ENCODE measurements around the gene MLLT6. TPM values are rescaled to one million over a fixed set of nuclear protein-coding genes. Genes with fewer than 3 reads are reported as not detected.

Gene MLLT6
- total RNA-seq, 1 experiment from 2014 or later = 48.0 TPM

DNA sequence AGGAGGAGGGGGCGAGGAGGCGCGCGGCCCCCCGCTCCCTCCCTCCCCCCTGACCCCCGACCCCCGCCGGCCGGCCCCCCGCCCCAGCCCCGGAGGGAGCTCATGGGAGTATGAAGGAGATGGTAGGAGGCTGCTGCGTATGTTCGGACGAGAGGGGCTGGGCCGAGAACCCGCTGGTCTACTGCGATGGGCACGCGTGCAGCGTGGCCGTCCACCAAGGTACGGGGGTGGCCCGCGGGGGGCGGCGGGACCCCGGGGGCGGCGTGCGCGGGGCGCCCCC, 390 bp downstream of the MLLT6 start:
- no peak overlapping the region for H3K27ac Mint-ChIP-seq
- ChIA-PET POLR2A (interaction anchor here (1.1 to 4.2 kb wide), 5 partner anchors 10 to 254 kb away, joined by 3 to 15 read pairs (median 5); no protein-coding TSS in a partner anchor), CTCF (interaction anchor here (0.7 to 4.9 kb wide), 10 partner anchors 14 to 282 kb away, joined by 3 to 28 read pairs (median 6); no protein-coding TSS in a partner anchor)
- DNase-seq (ENCODE audit: low spot score) (no peak), ATAC-seq (no peak)
- peak overlapping the region; percentile 45; the same call in 1 of the 2 replicates for H3K4me3 Mint-ChIP-seq
- H3K27me3 Mint-ChIP-seq (ENCODE audit: low read depth) = peaks cover 83% of the 10 kb centered on the region
- H3K9me3 Mint-ChIP-seq = no peaks in the 10 kb centered on the region
- 0 out of 2 replicates have a peak, but pooled peaks have one; percentile 3 for TF ChIP-seq SP1 (CRISPR knock-in tag; conservative IDR thresholded peaks at IDR 0.05)
- TF ChIP-seq RORB (CRISPR knock-in tag; IDR thresholded peaks at IDR 0.05) = no peak
- 0 out of 2 replicates have a peak, but pooled peaks cover 3% of the 10 kb centered on the region for H3K36me3 Mint-ChIP-seq
- peaks cover 56% of the 10 kb centered on the region for H3K4me1 Mint-ChIP-seq

- CTCF ChIA-PET = interaction anchor here (0.6 to 4.9 kb wide), 15 partner anchors 10 to 459 kb away, joined by 3 to 28 read pairs (median 5); no protein-coding TSS in a partner anchor
Measured at GRCh38 chr17:38705803-38706504, 881 bp downstream of the MLLT6 start.

GRCh38 chr17:38706505-38707216, 1.6 kb downstream of the MLLT6 start:
- H3K9me3 Mint-ChIP-seq = no peaks in the 10 kb centered on the region
- peak overlapping the region; percentile 77 for H3K4me3 Mint-ChIP-seq
- 0 out of 2 replicates have a peak, but pooled peaks cover 3% of the 10 kb centered on the region for H3K36me3 Mint-ChIP-seq
- POLR2A ChIA-PET = interaction anchor here (1.4 to 4.2 kb wide), 4 partner anchors 9 to 21 kb away, joined by 5 to 15 read pairs (median 6); no protein-coding TSS in a partner anchor
- DNase-seq (ENCODE audit: low spot score) (no peak), ATAC-seq (no peak)
- peak overlapping the region; percentile 17; the same call in 1 of the 2 replicates for H3K27ac Mint-ChIP-seq
- peaks cover 55% of the 10 kb centered on the region for H3K4me1 Mint-ChIP-seq
- H3K27me3 Mint-ChIP-seq (ENCODE audit: low read depth) = peaks cover 71% of the 10 kb centered on the region
- TF ChIP-seq, protein P1, sequence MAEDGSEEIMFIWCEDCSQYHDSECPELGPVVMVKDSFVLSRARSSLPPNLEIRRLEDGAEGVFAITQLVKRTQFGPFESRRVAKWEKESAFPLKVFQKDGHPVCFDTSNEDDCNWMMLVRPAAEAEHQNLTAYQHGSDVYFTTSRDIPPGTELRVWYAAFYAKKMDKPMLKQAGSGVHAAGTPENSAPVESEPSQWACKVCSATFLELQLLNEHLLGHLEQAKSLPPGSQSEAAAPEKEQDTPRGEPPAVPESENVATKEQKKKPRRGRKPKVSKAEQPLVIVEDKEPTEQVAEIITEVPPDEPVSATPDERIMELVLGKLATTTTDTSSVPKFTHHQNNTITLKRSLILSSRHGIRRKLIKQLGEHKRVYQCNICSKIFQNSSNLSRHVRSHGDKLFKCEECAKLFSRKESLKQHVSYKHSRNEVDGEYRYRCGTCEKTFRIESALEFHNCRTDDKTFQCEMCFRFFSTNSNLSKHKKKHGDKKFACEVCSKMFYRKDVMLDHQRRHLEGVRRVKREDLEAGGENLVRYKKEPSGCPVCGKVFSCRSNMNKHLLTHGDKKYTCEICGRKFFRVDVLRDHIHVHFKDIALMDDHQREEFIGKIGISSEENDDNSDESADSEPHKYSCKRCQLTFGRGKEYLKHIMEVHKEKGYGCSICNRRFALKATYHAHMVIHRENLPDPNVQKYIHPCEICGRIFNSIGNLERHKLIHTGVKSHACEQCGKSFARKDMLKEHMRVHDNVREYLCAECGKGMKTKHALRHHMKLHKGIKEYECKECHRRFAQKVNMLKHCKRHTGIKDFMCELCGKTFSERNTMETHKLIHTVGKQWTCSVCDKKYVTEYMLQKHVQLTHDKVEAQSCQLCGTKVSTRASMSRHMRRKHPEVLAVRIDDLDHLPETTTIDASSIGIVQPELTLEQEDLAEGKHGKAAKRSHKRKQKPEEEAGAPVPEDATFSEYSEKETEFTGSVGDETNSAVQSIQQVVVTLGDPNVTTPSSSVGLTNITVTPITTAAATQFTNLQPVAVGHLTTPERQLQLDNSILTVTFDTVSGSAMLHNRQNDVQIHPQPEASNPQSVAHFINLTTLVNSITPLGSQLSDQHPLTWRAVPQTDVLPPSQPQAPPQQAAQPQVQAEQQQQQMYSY (CRISPR knock-in tag; IDR thresholded peaks at IDR 0.05) = no peak
- TF ChIP-seq ESRRA (CRISPR knock-in tag; IDR thresholded peaks at IDR 0.05; ENCODE audit: borderline replicate concordance) = no peak
- no peak for TF ChIP-seq JAZF1 (CRISPR knock-in tag; IDR thresholded peaks at IDR 0.05)
- no peak for TF ChIP-seq ERG (CRISPR knock-in tag; IDR thresholded peaks at IDR 0.05)
- TF ChIP-seq ZNF396 (CRISPR knock-in tag; IDR thresholded peaks at IDR 0.05; ENCODE audit: borderline replicate concordance) = no peak
- TF ChIP-seq FOXK1 (CRISPR knock-in tag; IDR thresholded peaks at IDR 0.05) = 0 out of 2 replicates have a peak, but pooled peaks have one; percentile 25
- TF ChIP-seq, protein P2, sequence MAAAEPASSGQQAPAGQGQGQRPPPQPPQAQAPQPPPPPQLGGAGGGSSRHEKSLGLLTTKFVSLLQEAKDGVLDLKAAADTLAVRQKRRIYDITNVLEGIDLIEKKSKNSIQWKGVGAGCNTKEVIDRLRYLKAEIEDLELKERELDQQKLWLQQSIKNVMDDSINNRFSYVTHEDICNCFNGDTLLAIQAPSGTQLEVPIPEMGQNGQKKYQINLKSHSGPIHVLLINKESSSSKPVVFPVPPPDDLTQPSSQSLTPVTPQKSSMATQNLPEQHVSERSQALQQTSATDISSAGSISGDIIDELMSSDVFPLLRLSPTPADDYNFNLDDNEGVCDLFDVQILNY (CRISPR knock-in tag; IDR thresholded peaks at IDR 0.05) = no peak
- CTCF ChIA-PET = interaction anchor here (0.6 to 4.9 kb wide), 15 partner anchors 10 to 458 kb away, joined by 3 to 28 read pairs (median 4); partner anchors contain the start of gene SRCIN1

More at GRCh38 chr17:38705803-38706504, 881 bp downstream of the MLLT6 start:
- peak; percentile 63 for DNase-seq (ENCODE audit: low spot score)
- H3K4me3 Mint-ChIP-seq = peak overlapping the region; percentile 77
- H3K9me3 Mint-ChIP-seq = no peaks in the 10 kb centered on the region
- H3K27me3 Mint-ChIP-seq (ENCODE audit: low read depth) = peaks cover 79% of the 10 kb centered on the region
- H3K4me1 Mint-ChIP-seq = peaks cover 55% of the 10 kb centered on the region
- POLR2A ChIA-PET = interaction anchor here (1.3 to 4.2 kb wide), 4 partner anchors 10 to 29 kb away, joined by 3 to 15 read pairs (median 6); no protein-coding TSS in a partner anchor
- H3K36me3 Mint-ChIP-seq = 0 out of 2 replicates have a peak, but pooled peaks cover 3% of the 10 kb centered on the region
- H3K27ac Mint-ChIP-seq = peak overlapping the region; percentile 17; the same call in 1 of the 2 replicates
- TF ChIP-seq SP1 (CRISPR knock-in tag; conservative IDR thresholded peaks at IDR 0.05) = 0 out of 2 replicates have a peak, but pooled peaks have one; percentile 1
- TF ChIP-seq, protein P3, sequence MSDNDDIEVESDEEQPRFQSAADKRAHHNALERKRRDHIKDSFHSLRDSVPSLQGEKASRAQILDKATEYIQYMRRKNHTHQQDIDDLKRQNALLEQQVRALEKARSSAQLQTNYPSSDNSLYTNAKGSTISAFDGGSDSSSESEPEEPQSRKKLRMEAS (CRISPR knock-in tag; IDR thresholded peaks at IDR 0.05) = no peak; the same call in 1 of the 2 replicates
- peak; percentile 40; the same call in 1 of the 2 replicates for TF ChIP-seq HMGXB4 (CRISPR knock-in tag; IDR thresholded peaks at IDR 0.05)
- TF ChIP-seq ZNF423 (CRISPR knock-in tag; IDR thresholded peaks at IDR 0.05) = 0 out of 2 replicates have a peak, but pooled peaks have one; percentile 9
- peak; percentile 0; the same call in 1 of the 2 replicates for ATAC-seq
